HepG2 (cell line): ENCODE measurements around the gene CRLF1. TPM values are rescaled to one million over a fixed set of nuclear protein-coding genes. Genes with fewer than 3 reads are reported as not detected.

Experiments
- BCLAF1 ChIP-seq: fragments of 450-650 bp; IDR thresholded peaks from 2 replicates; pipeline ENCODE4 v1.6.1; 2017; ENCODE audit warnings: mild to moderate bottlenecking
- EZH2 ChIP-seq: conservative IDR thresholded peaks from 2 replicates; pipeline ENCODE4 v1.6.1; 2012; ENCODE audit warnings: mild to moderate bottlenecking, low read depth, low read length, moderate library complexity
- GMEB2 ChIP-seq: IDR thresholded peaks from 2 replicates; pipeline ENCODE4 v1.6.1; 2016; ENCODE audit warnings: missing biosample characterization, missing genetic modification reagents, low read depth
- HNRNPH1 ChIP-seq: fragments of 200-400 bp; formaldehyde crosslinking; optimal IDR thresholded peaks from 2 replicates; pipeline ENCODE3; 2017; ENCODE audit warnings: mild to moderate bottlenecking, low read depth, low read length
- JDP2 ChIP-seq: sonication (generic); formaldehyde crosslinking; IDR thresholded peaks from 2 replicates; pipeline ENCODE4 v1.8.1; 2022; ENCODE audit warnings: missing genetic modification reagents, borderline replicate concordance
- NCOR1 ChIP-seq: fragments of 200-600 bp; sonication (generic); IDR thresholded peaks from 2 replicates; pipeline ENCODE4 v1.7.0; 2017; ENCODE audit warnings: antibody characterized with exemption, low read length, borderline replicate concordance
- PAX8 ChIP-seq: sonication (generic); formaldehyde crosslinking; IDR thresholded peaks from 2 replicates; pipeline ENCODE4 v1.8.0; 2022; ENCODE audit warnings: mild to moderate bottlenecking, missing genetic modification reagents, borderline replicate concordance
- PRDM10 ChIP-seq: sonication (generic); formaldehyde crosslinking; IDR thresholded peaks from 2 replicates; pipeline ENCODE4 v1.4.0; 2020; ENCODE audit warnings: low read depth, missing genetic modification reagents
- SETDB1 ChIP-seq: sonication (generic); formaldehyde crosslinking; IDR thresholded peaks from 2 replicates; pipeline ENCODE4 v1.5.1; 2020; ENCODE audit warnings: missing genetic modification reagents, mild to moderate bottlenecking, borderline replicate concordance
- YEATS4 ChIP-seq: sonication (generic); formaldehyde crosslinking; IDR thresholded peaks from 2 replicates; pipeline ENCODE4 v1.4.0; 2020; ENCODE audit warnings: missing genetic modification reagents, borderline replicate concordance
- ZBTB4 ChIP-seq: sonication (generic); formaldehyde crosslinking; IDR thresholded peaks from 2 replicates; pipeline ENCODE4 v1.4.0; 2020; ENCODE audit warnings: missing genetic modification reagents, mild to moderate bottlenecking, borderline replicate concordance
- ZNF710 ChIP-seq: sonication (generic); formaldehyde crosslinking; IDR thresholded peaks from 2 replicates; pipeline ENCODE4 v1.5.0; 2020; ENCODE audit warnings: mild to moderate bottlenecking, missing genetic modification reagents, borderline replicate concordance
- ZNF850 ChIP-seq: sonication (generic); formaldehyde crosslinking; conservative IDR thresholded peaks from 2 replicates; pipeline ENCODE4 v1.9.0; 2021; ENCODE audit warnings: mild to moderate bottlenecking, missing genetic modification reagents
- polyA plus RNA-seq, 8 experiments: library from polyadenylated mRNA; depleted of rRNA in 3 of 8; stranded (reverse) in 7 of 8; unstranded in 1 of 8; fragments of >200 nt; fragmentation: Illumina TruSeq in 4 of 8; extraction: Trizol in 4 of 8; gene quantifications; 2 replicates each; pipeline versions ENCODE4 v1.2.1 to v1.2.3, GENCODE V29; 2011 to 2016; ENCODE audit warnings: low read depth in 4 of 8, missing spikeins in 1 of 8, mixed read lengths in 1 of 8; ENCODE audit not compliant: insufficient read depth in 1 of 8
- total RNA-seq, 5 experiments: library from RNA; depleted of rRNA; stranded (reverse); fragments of >200 nt; fragmentation: Illumina TruSeq; extraction: Trizol; gene quantifications; 2 replicates each; pipeline ENCODE4 v1.2.3, GENCODE V29; 2016; ENCODE audit warnings: low read depth in 1 of 5

Gene CRLF1
- total and polyA plus RNA-seq, 2 of the 13 experiments (the other 11 are each of a cell fraction or from before 2014, with no cell fraction given), result 217 to 296 TPM

- TF ChIP-seq ZNF850, result no peak
- no peak for TF ChIP-seq EZH2
- peak; percentile 99 for TF ChIP-seq YEATS4 (CRISPR knock-in tag)
- no peak for TF ChIP-seq BCLAF1
- peak; percentile 62; the same call in 1 of the 2 replicates for TF ChIP-seq PRDM10 (CRISPR knock-in tag)
- peak; percentile 36; the same call in 1 of the 2 replicates for TF ChIP-seq JDP2 (CRISPR knock-in tag)
- TF ChIP-seq ZBTB4 (CRISPR knock-in tag), result peak; percentile 92; the same call in 1 of the 2 replicates
- peak; percentile 47; the same call in 1 of the 2 replicates for TF ChIP-seq NCOR1
- TF ChIP-seq SETDB1 (CRISPR knock-in tag), result no peak
- no peak; the same call in 1 of the 2 replicates for TF ChIP-seq PAX8 (CRISPR knock-in tag)
- TF ChIP-seq HNRNPH1, result no peak
- peak; percentile 18; the same call in 1 of the 2 replicates for TF ChIP-seq ZNF710 (CRISPR knock-in tag)
- TF ChIP-seq GMEB2, result peak; percentile 93
Measured at GRCh38 chr19:18571564-18572344, 34.8 kb downstream of the CRLF1 start, which contains the start of gene UBA52 (continued).
